LNCaP clone FGC (cell line): Measurements from ENCODE around the gene ESAM.

Experiments used
- DNase-seq: peaks from one replicate; pipeline ENCODE4 v3.0.0-alpha.2; 2011; ENCODE audit warnings: low read depth
- H3K4me3 ChIP-seq: 2 replicates; pipeline ENCODE4 v1.5.1; 2011; ENCODE audit warnings: mild to moderate bottlenecking, low read depth, low read length, control low read depth
- TF ChIP-seq, protein P1 (sequence below): IDR thresholded peaks from 2 replicates; pipeline ENCODE4 v1.5.1; 2012; ENCODE audit warnings: mild to moderate bottlenecking; ENCODE audit not compliant: control insufficient read depth, insufficient read depth; ENCODE audit errors: extremely low read depth

The ESAM gene

DNA sequence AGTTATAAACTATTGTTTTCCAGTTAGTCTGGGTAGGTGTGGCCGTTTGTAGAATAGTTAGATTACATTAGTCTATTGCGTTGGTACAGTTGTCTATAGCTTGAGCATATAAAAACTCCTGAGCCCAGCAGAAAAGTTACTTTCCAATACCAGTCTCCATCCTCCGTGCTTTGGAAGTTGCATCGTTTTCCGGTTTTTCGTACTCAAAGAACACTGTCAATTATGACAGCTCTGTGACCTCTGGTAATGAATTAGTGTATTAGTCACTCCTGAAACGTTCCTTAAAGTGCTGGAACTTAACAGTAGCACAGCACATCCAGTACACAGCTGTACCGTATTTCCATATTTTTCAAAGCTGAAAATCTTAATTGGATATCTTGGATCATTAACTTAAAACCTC lies 38.9 kb upstream of the ESAM start:
- no peak for DNase-seq
- H3K4me3 ChIP-seq: peak overlapping the region; percentile 85
- TF ChIP-seq, protein P1, sequence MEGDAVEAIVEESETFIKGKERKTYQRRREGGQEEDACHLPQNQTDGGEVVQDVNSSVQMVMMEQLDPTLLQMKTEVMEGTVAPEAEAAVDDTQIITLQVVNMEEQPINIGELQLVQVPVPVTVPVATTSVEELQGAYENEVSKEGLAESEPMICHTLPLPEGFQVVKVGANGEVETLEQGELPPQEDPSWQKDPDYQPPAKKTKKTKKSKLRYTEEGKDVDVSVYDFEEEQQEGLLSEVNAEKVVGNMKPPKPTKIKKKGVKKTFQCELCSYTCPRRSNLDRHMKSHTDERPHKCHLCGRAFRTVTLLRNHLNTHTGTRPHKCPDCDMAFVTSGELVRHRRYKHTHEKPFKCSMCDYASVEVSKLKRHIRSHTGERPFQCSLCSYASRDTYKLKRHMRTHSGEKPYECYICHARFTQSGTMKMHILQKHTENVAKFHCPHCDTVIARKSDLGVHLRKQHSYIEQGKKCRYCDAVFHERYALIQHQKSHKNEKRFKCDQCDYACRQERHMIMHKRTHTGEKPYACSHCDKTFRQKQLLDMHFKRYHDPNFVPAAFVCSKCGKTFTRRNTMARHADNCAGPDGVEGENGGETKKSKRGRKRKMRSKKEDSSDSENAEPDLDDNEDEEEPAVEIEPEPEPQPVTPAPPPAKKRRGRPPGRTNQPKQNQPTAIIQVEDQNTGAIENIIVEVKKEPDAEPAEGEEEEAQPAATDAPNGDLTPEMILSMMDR: no peak

DNA sequence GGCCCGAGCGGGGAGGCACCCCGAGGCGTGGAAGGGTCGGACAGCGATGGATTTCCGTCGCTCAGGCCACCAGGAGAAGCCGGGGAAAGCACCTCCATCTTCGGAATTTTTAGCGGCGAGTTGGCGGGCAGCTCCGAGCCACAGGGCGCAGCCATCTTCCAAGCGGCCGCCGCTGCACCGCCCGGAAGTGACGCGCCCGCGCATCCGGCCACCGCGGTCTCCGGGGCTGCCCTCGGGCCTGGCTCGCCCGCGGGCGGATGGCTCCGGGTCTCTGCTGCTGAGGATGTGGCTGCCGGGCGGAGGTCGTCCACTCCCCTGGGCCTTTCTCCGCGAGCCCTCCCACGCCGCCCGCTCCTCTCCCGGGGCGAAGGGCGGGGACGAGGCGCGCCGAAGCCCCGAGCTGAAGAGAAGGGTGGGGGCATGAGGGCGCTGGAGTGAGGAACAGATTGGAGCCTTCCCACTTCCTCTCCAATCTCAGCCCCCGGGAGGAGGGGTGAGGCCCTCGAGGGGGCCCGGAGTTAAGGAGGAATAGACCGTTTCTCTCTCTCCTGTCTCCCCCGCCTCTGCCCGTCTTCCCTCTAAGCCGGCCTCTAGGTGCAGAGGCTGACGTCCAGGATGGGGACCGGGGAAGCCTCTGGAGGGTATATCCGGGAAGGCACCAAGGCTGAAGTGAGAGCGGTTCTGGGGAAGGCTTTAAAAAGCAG lies 38.3 kb upstream of the ESAM start, which contains the start of gene MSANTD2:
Gene MSANTD2 (minus strand): TSS at position 181 of the 704 bp plus-strand sequence. CDS start 26 bp downstream, at position 155.
- peak within 1 kb of the TSS; percentile 85 for H3K4me3 ChIP-seq
- no peak for DNase-seq
- TF ChIP-seq, protein P1: no peak

DNA sequence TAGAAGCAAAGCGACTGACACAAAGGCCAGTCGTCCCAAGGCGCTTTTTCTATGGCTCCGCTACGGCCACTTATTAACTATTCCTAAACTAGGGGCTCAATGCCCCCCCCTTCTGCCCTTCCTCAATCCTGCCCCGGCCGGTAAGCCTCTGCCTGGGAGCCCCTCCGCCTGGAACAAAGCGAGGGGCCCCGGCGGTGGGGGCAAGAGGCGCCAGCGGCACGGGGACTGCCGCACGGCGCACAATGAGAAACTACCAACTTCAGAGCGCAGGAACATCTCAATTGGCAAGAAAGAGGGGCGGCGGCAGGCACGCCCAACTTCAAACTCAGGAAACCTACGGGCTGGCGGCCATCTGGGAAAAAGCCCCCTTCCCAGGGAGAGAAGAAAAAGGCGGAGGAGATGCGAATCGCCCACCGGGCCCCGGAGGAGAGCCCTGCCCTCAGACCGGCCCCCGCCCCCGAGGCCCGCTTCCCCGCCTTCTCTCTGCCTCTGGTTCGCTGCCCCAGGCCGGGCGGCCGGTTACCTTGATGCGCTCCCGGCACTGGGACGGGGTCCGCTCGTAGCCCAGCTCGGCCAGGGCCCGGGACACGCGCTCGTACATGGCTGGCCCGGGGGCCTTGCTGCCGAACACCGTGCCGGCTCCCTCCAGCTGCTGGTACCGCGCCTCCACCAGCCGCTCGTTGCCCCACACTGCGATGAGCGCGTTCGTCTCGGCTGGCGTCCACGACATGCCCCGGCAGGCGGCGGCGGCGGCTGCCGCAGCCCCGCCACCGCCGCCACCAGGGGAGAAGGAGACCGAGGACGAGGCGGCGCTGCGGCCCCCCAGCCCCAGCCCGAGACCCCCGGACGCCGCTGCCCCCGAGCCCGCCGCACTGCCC lies 37.5 kb upstream of the ESAM start:
- peak overlapping the region; percentile 85 for H3K4me3 ChIP-seq
- no peak for DNase-seq
- TF ChIP-seq, protein P1: no peak

DNA sequence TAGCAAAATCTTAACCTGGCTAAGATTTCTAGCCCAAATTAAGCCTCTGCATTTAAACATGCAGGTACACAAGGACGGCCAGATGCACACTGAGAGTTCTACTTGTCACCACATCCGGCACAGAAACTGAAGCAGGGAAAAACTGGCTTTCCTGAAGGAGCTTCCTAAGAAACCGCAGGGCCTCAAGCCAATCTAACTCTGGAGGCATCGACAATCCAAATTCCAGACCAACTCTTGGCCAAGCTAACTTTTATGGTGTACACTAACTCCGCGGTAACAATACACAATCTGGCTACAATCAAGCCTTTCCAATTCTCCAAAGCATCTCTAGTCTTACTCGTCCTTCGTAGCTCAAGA lies 36.9 kb upstream of the ESAM start:
- no peak for DNase-seq
- TF ChIP-seq, protein P1: no peak
- H3K4me3 ChIP-seq: peak overlapping the region; percentile 85

DNA sequence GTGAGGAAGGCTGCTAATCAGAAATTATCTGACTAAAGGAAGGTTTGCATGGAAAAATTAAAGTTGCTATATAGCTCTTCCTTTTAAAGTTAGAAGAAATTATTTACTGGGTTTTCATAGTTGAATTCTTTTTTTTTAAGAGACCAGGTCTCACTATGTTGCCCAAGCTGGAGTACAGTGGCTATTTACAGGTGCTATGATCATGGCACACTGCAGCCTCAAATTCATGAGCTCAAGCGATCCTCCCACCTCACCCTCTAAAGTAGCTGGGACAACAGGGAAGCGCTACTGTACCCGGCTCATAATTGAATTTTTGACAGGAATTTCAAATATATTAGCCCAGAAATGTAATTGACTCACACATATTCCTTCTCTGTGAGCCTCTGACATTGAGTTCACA lies 34.2 kb upstream of the ESAM start:
- TF ChIP-seq, protein P1: no peak
- H3K4me3 ChIP-seq: no peak overlapping the region
- no peak for DNase-seq

DNA sequence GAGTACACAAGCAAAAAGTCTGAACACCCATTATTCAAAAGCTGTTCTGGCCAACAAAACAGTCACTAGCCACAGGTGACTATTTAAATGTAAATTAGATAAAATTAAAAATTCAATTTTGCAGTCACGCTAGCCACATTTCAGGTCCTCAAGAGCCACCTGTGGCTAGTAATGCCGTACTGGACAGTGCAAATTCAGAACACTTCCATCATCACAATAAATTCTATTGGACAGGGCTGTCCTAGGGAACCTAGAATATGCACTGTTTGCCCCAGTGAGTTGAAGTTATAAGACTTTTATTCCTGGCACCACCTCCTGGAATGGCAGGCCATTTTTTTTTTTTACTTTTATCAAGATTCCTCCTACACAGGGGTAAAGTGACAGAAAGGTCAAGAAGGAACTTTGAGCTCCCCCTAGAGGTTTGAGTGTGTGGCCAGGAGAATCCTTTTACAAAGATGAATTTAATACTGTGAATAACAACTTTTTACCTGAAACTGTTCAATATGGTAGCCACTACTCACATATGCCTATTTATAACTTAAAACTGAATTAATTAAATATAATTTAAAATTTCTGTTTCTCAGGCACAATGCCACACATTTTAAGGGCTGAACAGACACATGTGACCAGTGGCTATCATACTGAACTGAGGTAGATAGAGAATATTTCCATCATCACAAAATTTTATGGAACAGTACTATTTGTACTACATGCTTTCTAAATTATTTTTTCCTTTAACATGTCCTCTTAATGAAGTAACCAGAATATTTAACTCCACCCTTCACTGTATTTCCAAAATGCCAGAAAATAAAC lies 31.6 kb upstream of the ESAM start:
- TF ChIP-seq, protein P1: peak; percentile 72
- no peak for DNase-seq
- H3K4me3 ChIP-seq: no peak overlapping the region
